Measurements from ENCODE around the gene CHRNA1. TPM values are rescaled to one million over a fixed set of nuclear protein-coding genes. Genes with fewer than 3 reads are reported as not detected.

CHRNA1 gene
- total RNA-seq, 2 experiments from 2014 or later = not detected

DNA sequence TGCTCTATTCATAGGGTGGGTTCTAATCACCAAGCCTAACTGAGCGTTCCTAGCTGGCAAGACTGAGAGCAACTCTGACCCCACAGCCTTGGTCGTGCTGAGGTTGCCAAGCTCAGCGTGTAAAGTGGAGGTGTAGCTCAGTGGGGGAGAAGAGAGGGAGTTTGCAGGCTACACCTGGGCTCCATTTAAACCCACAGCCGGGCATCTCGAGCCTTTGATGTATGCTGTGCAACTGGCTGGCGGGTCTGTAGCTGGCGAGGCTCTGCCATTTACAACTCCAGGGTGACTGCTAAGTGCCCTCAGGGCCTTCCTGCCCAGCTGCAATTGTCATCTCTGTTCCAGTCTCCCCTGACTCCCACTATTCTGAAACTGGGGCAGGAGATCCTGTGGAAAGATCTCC, 20.0 kb upstream of the CHRNA1 start:
- CTCF ChIA-PET (ENCODE audit: unreplicated experiment) = no interaction called here

DNA sequence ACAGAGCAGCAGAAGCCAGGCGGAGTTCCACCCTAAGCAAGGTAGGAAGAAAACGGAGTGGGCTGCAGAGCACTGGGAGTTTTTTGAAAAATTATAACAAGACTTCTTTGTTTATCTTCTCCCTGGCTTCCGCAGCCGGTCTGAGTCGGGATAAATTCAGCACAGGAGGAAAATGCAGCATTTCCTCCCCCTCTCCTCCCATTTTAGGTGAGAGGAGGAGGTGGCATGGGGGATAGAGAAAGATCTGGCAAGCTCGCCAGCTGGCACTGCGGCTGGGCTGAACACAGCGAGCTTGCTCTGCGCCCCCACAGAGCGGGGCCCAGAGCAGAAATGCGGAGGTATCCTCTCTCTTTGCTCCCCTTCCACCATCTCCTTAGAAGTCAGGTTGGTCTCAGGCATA, 17.7 kb upstream of the CHRNA1 start:
- Histone ChIP-seq H3K4me2 (ENCODE audit: low read length) (no peak overlapping the region), H3K27ac (ENCODE audit: low read depth, low read length, poor library complexity, severe bottlenecking) (no peak overlapping the region), H4K20me1 (ENCODE audit: insufficient read depth, low read length) (no peaks in the 10 kb centered on the region), H3K4me1 (ENCODE audit: insufficient read depth, low read length, poor library complexity, severe bottlenecking) (peaks cover 5% of the 10 kb centered on the region), H3K36me3 (ENCODE audit: insufficient read depth, low read length) (no peaks in the 10 kb centered on the region), H3K79me2 (ENCODE audit: insufficient read depth, low read depth, low read length) (no peaks in the 10 kb centered on the region), H2AFZ (ENCODE audit: low read length) (no peak overlapping the region), H3K9me3 (ENCODE audit: low read length) (no peaks in the 10 kb centered on the region), H3K4me3 (ENCODE audit: low read depth, low read length, poor library complexity, severe bottlenecking) (no peak overlapping the region), H3K9me2 (ENCODE audit: insufficient read depth, low read length) (no peaks in the 10 kb centered on the region)
- DNase-seq (ENCODE audit: low spot score) = no peak
- CTCF ChIA-PET (ENCODE audit: unreplicated experiment) = no interaction called here
- no TSS peak for BruUV-seq (replicated peaks)
- intact Hi-C loops (cut with micrococcal nuclease; ENCODE audit: unreplicated experiment) = no loop called here
- TF ChIP-seq, protein P1, sequence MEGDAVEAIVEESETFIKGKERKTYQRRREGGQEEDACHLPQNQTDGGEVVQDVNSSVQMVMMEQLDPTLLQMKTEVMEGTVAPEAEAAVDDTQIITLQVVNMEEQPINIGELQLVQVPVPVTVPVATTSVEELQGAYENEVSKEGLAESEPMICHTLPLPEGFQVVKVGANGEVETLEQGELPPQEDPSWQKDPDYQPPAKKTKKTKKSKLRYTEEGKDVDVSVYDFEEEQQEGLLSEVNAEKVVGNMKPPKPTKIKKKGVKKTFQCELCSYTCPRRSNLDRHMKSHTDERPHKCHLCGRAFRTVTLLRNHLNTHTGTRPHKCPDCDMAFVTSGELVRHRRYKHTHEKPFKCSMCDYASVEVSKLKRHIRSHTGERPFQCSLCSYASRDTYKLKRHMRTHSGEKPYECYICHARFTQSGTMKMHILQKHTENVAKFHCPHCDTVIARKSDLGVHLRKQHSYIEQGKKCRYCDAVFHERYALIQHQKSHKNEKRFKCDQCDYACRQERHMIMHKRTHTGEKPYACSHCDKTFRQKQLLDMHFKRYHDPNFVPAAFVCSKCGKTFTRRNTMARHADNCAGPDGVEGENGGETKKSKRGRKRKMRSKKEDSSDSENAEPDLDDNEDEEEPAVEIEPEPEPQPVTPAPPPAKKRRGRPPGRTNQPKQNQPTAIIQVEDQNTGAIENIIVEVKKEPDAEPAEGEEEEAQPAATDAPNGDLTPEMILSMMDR (conservative IDR thresholded peaks at IDR 0.05; ENCODE audit: low read length) = no peak
- no peak for TF ChIP-seq EZH2phosphoT487 (IDR thresholded peaks at IDR 0.05; ENCODE audit: borderline replicate concordance, low read depth, low read length)
- POLR2A ChIA-PET = interaction anchor here (0.6 kb wide), 1 partner anchor 547 kb away, joined by 3 read pairs; no protein-coding TSS in a partner anchor

More for the DNA sequence above, 20.0 kb upstream of the CHRNA1 start:
- TF ChIP-seq, protein P1 (conservative IDR thresholded peaks at IDR 0.05; ENCODE audit: low read length) = no peak
- no peak for TF ChIP-seq EZH2phosphoT487 (IDR thresholded peaks at IDR 0.05; ENCODE audit: borderline replicate concordance, low read depth, low read length)
- intact Hi-C loops (cut with micrococcal nuclease; ENCODE audit: unreplicated experiment) = no loop called here
- BruUV-seq (replicated peaks) = no TSS peak
- Histone ChIP-seq H3K4me2 (ENCODE audit: low read length) (no peak overlapping the region), H3K4me1 (ENCODE audit: insufficient read depth, low read length, poor library complexity, severe bottlenecking) (no peaks in the 10 kb centered on the region), H3K9me2 (ENCODE audit: insufficient read depth, low read length) (no peaks in the 10 kb centered on the region), H3K79me2 (ENCODE audit: insufficient read depth, low read depth, low read length) (no peaks in the 10 kb centered on the region), H2AFZ (ENCODE audit: low read length) (no peak overlapping the region), H3K36me3 (ENCODE audit: insufficient read depth, low read length) (no peaks in the 10 kb centered on the region), H4K20me1 (ENCODE audit: insufficient read depth, low read length) (no peaks in the 10 kb centered on the region), H3K9me3 (ENCODE audit: low read length) (no peaks in the 10 kb centered on the region), H3K27ac (ENCODE audit: low read depth, low read length, poor library complexity, severe bottlenecking) (no peak overlapping the region), H3K4me3 (ENCODE audit: low read depth, low read length, poor library complexity, severe bottlenecking) (no peak overlapping the region)
- POLR2A ChIA-PET = no interaction called here
- no peak for DNase-seq (ENCODE audit: low spot score)

DNA sequence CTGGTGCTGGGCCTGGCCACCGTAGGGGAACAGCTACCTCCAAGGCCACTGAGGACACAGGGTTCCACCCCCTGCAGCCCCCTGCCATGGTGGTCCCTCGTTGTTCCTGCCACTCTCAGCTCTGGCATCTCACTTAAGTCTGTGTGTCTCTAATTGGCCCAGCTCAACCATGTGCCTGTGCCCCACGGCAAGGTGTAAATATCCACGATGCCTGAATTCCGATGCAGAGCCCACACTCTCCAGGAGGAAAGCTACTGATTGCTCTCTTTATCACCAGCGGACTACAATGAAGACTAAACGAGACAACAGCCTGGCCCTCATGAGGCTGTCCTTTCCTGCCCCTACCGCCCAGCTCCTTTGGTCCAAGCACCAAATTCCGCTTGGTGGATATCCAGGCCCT, 17.0 kb upstream of the CHRNA1 start:
- Histone ChIP-seq H3K4me3 (ENCODE audit: low read depth, low read length, poor library complexity, severe bottlenecking) (no peak overlapping the region), H3K27ac (ENCODE audit: low read depth, low read length, poor library complexity, severe bottlenecking) (no peak overlapping the region), H3K4me1 (ENCODE audit: insufficient read depth, low read length, poor library complexity, severe bottlenecking) (peaks cover 5% of the 10 kb centered on the region), H3K9me2 (ENCODE audit: insufficient read depth, low read length) (no peaks in the 10 kb centered on the region), H3K36me3 (ENCODE audit: insufficient read depth, low read length) (no peaks in the 10 kb centered on the region), H3K9me3 (ENCODE audit: low read length) (no peaks in the 10 kb centered on the region), H2AFZ (ENCODE audit: low read length) (no peak overlapping the region), H4K20me1 (ENCODE audit: insufficient read depth, low read length) (no peaks in the 10 kb centered on the region), H3K79me2 (ENCODE audit: insufficient read depth, low read depth, low read length) (no peaks in the 10 kb centered on the region), H3K4me2 (ENCODE audit: low read length) (no peak overlapping the region)
- no peak for TF ChIP-seq EZH2phosphoT487 (IDR thresholded peaks at IDR 0.05; ENCODE audit: borderline replicate concordance, low read depth, low read length)
- TF ChIP-seq, protein P1 (conservative IDR thresholded peaks at IDR 0.05; ENCODE audit: low read length) = no peak
- intact Hi-C loops (cut with micrococcal nuclease; ENCODE audit: unreplicated experiment) = no loop called here
- DNase-seq (ENCODE audit: low spot score) = no peak
- BruUV-seq (replicated peaks) = no TSS peak
- ChIA-PET CTCF (ENCODE audit: unreplicated experiment) (no interaction called here), POLR2A (interaction anchor here (0.6 kb wide), 1 partner anchor 546 kb away, joined by 3 read pairs; no protein-coding TSS in a partner anchor)
